ENCODE data around the gene C12orf76.

Gene C12orf76

DNA sequence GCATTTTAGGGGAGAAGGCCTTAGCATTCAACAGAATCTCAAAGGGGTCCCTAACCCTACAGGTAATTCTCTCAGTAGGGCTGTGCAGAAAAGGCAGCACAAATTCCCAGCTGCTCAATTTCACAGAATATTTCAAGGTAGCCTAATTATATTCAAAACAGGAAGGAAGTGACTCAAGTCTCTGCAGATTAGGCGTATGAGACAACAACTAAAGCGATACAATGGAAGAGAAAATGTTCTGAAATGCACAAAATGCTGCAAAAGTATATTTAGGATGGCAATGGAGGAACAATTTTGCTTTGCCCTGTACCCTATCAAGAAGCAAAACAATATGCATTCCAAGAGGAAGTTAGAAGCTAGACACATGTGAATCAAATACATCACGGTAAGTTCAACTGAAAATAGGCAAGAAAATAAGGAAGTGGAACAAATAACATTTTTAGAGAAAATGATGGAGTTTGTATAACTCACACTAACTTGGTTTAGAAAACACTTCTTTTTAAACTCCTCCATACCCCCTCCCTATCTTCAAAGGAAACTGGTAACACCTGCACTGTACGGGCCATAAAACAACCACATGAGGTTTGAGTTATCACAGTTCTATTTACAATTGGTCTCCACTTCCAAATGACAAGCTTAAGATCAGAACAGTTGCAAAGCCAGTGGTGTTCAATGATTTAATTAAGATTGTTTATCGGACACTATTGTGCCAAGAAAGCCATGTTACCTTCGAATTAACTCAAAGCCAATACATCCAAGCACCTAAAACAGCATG, 53.7 kb downstream of the C12orf76 start:
- FAIRE-seq, result no peak

- no peak for FAIRE-seq
Measured at GRCh38 chr12:109993091-109993490, 55.2 kb downstream of the C12orf76 start.

DNA sequence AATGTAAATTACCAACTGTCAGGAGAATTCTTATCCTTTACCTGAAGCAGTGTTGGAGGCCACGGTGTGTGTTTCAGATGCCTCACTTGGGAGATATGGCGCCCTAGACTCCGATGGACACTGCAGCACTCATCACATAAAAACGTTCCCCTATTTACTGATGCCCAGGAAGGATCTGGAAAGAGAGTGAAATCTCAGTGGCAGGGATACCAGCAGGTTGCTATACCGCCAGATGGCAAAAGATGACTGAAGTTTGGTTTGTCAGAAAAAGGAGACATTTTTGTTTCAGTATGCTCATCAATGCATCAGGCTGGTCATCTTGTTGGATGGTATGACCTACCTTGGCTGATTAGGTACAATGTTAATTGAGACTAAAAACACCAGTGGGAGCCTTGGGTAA, 56.7 kb downstream of the C12orf76 start:
- FAIRE-seq, result no peak
